ENCODE data around the gene ADCY10.

Gene ADCY10

GRCh38 chr1:167882376-167882775 is 31.6 kb downstream of the ADCY10 start:
- TF ChIP-seq CTCF (IDR thresholded peaks at IDR 0.05; ENCODE audit: insufficient read depth, low read depth, low read length, missing control alignments) = no peak
- H3K4me3 ChIP-seq (ENCODE audit: low read depth, low read length) = no peak overlapping the region
- DNase-seq (ENCODE audit: low read depth) = no peak

- no peak overlapping the region for H3K4me3 ChIP-seq (ENCODE audit: low read depth, low read length)
- no peak for TF ChIP-seq CTCF (IDR thresholded peaks at IDR 0.05; ENCODE audit: insufficient read depth, low read depth, low read length, missing control alignments)
- no peak for DNase-seq (ENCODE audit: low read depth)
These were observed 32.1 kb downstream of the ADCY10 start for GRCh38 chr1:167881786-167882185.

GRCh38 chr1:167881069-167881468 is 32.9 kb downstream of the ADCY10 start:
- DNase-seq (ENCODE audit: low read depth) = no peak
- no peak for TF ChIP-seq CTCF (IDR thresholded peaks at IDR 0.05; ENCODE audit: insufficient read depth, low read depth, low read length, missing control alignments)
- no peak overlapping the region for H3K4me3 ChIP-seq (ENCODE audit: low read depth, low read length)

- H3K4me3 ChIP-seq (ENCODE audit: low read depth, low read length) = no peak overlapping the region
- TF ChIP-seq CTCF (IDR thresholded peaks at IDR 0.05; ENCODE audit: insufficient read depth, low read depth, low read length, missing control alignments) = no peak
- DNase-seq (ENCODE audit: low read depth) = no peak
These were observed 33.3 kb downstream of the ADCY10 start for GRCh38 chr1:167880580-167881021.

- no peak for DNase-seq (ENCODE audit: low read depth)
- no peak overlapping the region for H3K4me3 ChIP-seq (ENCODE audit: low read depth, low read length)
- no peak for TF ChIP-seq CTCF (IDR thresholded peaks at IDR 0.05; ENCODE audit: insufficient read depth, low read depth, low read length, missing control alignments)
These were observed 34.4 kb downstream of the ADCY10 start for GRCh38 chr1:167879508-167879907.

- TF ChIP-seq CTCF (IDR thresholded peaks at IDR 0.05; ENCODE audit: insufficient read depth, low read depth, low read length, missing control alignments) = no peak
- H3K4me3 ChIP-seq (ENCODE audit: low read depth, low read length) = no peak overlapping the region
- peak; percentile 2 for DNase-seq (ENCODE audit: low read depth)
These were observed 35.4 kb downstream of the ADCY10 start for GRCh38 chr1:167878372-167879160.

Measured in GM12865 (cell line).